Activated CD4-positive, alpha-beta T cell treated with anti-CD3 and anti-CD28 coated beads for 36 hours (primary cell): Measurements from ENCODE around the gene STPG2. TPM values are rescaled to one million over a fixed set of nuclear protein-coding genes. Genes with fewer than 3 reads are reported as not detected.

Experiments
- ATAC-seq: fragments of 200-7000 bp; cut with Tn5 transposase; one replicate; pipeline ENCODE4 v1.10.0; 2021; ENCODE audit warnings: mild to moderate bottlenecking, moderate library complexity
- CTCF ChIA-PET: fragments of 350-600 bp; sonication (Branson Sonifier 250); formaldehyde crosslinking; loops from one replicate; lab custom pipeline; 2021; ENCODE audit warnings: antibody characterized with exemption; lab: Charles Lee
- POLR2A ChIA-PET: fragments of 350-600 bp; sonication (Branson Sonifier 250); formaldehyde crosslinking; loops from one replicate; lab custom pipeline; 2021; ENCODE audit warnings: antibody characterized with exemption, inconsistent platforms; lab: Charles Lee
- DNase-seq: peaks from one replicate; pipeline ENCODE4 v3.0.0-alpha.2; 2020
- H3K27ac Mint-ChIP-seq: one replicate; pipeline ENCODE4 v1.8.0; 2021; ENCODE audit warnings: mixed read lengths
- H3K27me3 Mint-ChIP-seq: one replicate; pipeline ENCODE4 v1.8.0; 2021; ENCODE audit warnings: mixed read lengths
- H3K36me3 Mint-ChIP-seq: one replicate; pipeline ENCODE4 v1.8.0; 2021; ENCODE audit warnings: low read depth, mixed read lengths
- H3K4me1 Mint-ChIP-seq: one replicate; pipeline ENCODE4 v1.8.0; 2021; ENCODE audit warnings: mixed read lengths
- H3K4me3 Mint-ChIP-seq: one replicate; pipeline ENCODE4 v1.8.0; 2021; ENCODE audit warnings: mild to moderate bottlenecking, moderate library complexity, mixed read lengths
- H3K9me3 Mint-ChIP-seq: one replicate; pipeline ENCODE4 v1.8.0; 2021; ENCODE audit warnings: low read depth, mixed read lengths
- intact Hi-C, 2 experiments: fragments of 100-400 bp; cut with DNase I in 1 of 2; cut with micrococcal nuclease in 1 of 2; formaldehyde crosslinking; loops; one replicate each; pipeline versions ENCODE4 v1.14.2 to v1.15.1; 2022 to 2024; cut with DNase I, micrococcal nuclease
- total RNA-seq, 2 experiments: library from RNA; stranded (reverse); gene quantifications; one replicate each; pipeline ENCODE4 v1.2.3, GENCODE V29; 2021

The STPG2 gene
- total RNA-seq, 2 experiments from 2014 or later: 0.14 to 0.25 TPM

DNA sequence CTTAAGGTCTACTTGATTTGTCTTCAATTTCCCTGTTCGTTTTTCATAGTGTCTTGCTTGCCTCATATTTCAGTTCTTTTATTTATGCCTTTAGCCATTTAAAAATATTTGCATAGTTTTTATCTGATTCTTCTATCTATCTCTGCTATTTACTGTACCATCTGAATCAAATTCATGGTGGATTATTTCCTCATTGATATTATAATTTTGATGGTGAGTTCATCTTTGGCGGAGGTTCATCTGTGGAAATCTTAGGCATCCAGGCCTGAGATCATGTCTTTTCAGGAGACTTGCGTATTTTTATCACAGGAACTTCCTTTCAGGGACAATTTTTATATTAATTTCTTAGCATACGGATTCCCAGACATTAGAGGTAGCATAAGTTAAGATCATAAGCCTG, 275.2 kb downstream of the STPG2 start:
- no peak overlapping the region for H3K27ac Mint-ChIP-seq
- CTCF ChIA-PET: no interaction called here
- intact Hi-C loops: no loop called here
- H3K36me3 Mint-ChIP-seq: no peaks in the 10 kb centered on the region
- no peak for ATAC-seq
- H3K4me1 Mint-ChIP-seq: no peaks in the 10 kb centered on the region
- DNase-seq: no peak
- peaks cover 8% of the 10 kb centered on the region for H3K9me3 Mint-ChIP-seq
- H3K27me3 Mint-ChIP-seq: no peaks in the 10 kb centered on the region
- POLR2A ChIA-PET: no interaction called here
- no peak overlapping the region for H3K4me3 Mint-ChIP-seq

DNA sequence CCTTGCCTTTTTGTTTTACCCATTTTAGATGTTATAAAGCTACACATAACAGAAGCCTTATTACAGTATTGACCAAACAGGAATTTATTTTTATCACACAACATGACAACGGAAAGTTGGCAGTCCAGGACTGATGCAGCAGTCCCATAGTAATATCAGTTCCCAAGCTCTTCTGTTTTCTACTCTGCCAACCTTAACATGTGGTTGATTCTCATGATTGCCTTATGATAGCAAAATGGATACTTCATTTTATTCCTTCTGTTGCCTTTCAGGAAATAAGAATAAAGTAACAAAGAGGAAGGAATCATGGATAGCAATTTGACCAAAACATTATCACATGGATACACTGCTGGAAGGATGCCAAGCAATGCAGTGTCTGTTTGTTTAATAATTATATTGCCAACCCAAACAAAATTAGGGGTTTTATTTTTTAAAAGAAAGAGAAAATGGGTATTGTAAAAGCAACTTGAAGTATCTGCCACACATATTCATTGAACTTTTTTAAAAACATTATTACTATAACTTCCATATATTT, 275.7 kb downstream of the STPG2 start:
- Mint-ChIP-seq H3K4me1 (no peaks in the 10 kb centered on the region), H3K9me3 (peaks cover 11% of the 10 kb centered on the region), H3K36me3 (no peaks in the 10 kb centered on the region), H3K27ac (no peak overlapping the region), H3K4me3 (no peak overlapping the region), H3K27me3 (no peaks in the 10 kb centered on the region)
- intact Hi-C loops: no loop called here
- DNase-seq: no peak
- no peak for ATAC-seq
- ChIA-PET CTCF (interaction anchor here (1.3 kb wide), 1 partner anchor 14 kb away, joined by 3 read pairs; no protein-coding TSS in a partner anchor), POLR2A (interaction anchor here (0.6 kb wide), 1 partner anchor 1497 kb away, joined by 3 read pairs; no protein-coding TSS in a partner anchor)

DNA sequence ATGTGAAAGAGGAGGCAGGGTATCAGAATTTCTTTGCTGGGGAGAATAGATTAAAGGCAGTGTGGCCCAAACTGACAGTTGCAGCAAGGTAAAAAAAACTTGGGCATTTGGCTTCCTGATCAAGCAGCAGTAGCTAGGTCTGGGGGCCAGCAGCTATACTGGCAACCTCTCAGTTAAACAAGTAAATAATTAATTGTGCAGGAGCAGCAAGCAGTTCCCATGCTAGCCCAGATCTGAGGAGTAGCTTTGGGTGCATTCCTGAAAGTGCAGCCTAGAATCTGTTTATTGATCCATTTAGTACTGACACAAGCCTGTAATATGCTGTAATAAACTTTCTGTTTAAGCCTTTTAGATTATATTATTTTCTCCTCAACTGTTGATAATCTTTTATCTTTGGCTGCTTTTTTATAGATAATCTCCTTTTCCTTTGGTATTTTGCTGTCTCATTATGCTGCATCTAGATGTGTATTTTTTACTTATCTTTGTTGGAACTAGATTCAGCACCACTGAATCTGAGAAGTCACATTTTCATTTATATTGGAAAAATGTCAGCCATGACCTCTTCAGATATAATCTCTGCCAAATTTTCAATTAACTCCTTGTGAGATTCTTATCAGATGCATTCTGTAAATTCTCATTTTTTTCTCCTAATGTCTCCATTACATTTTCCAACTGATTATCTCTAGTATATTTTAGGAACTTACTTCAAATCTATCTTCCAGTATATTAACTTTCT, 276.3 kb downstream of the STPG2 start:
- POLR2A ChIA-PET: interaction anchor here (0.6 kb wide), 1 partner anchor 1496 kb away, joined by 3 read pairs; no protein-coding TSS in a partner anchor
- CTCF ChIA-PET: interaction anchor here (1.3 kb wide), 1 partner anchor 14 kb away, joined by 3 read pairs; no protein-coding TSS in a partner anchor
- Mint-ChIP-seq H3K4me1 (no peaks in the 10 kb centered on the region), H3K27me3 (no peaks in the 10 kb centered on the region), H3K9me3 (peaks cover 17% of the 10 kb centered on the region), H3K4me3 (no peak overlapping the region), H3K27ac (no peak overlapping the region), H3K36me3 (no peaks in the 10 kb centered on the region)
- ATAC-seq (no peak), DNase-seq (no peak)
- intact Hi-C loops: no loop called here

DNA sequence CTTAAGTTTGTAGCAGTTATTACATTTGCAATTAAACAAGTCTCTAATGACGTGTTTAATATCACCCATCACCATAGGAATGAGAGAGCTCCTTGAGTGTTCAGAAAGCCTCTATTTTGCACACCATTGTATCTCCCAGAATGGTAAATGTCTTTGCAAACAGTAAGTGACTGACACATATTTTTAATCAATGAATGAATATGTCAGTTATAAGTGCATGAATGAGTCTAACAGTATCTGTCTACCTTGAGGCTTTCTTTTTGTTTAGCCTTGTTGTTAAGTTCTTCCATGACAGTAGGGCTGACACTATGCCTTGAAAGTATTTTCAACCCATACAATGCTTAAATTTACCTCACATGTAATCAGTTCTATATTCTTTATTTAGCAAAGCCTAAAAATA, 292.2 kb downstream of the STPG2 start:
- ChIA-PET POLR2A (no interaction called here), CTCF (no interaction called here)
- DNase-seq (no peak), ATAC-seq (no peak)
- H3K27me3 Mint-ChIP-seq: no peaks in the 10 kb centered on the region
- H3K36me3 Mint-ChIP-seq: no peaks in the 10 kb centered on the region
- intact Hi-C loops: no loop called here
- no peak overlapping the region for H3K4me3 Mint-ChIP-seq
- H3K4me1 Mint-ChIP-seq: no peaks in the 10 kb centered on the region
- H3K9me3 Mint-ChIP-seq: peaks cover 13% of the 10 kb centered on the region
- no peak overlapping the region for H3K27ac Mint-ChIP-seq

DNA sequence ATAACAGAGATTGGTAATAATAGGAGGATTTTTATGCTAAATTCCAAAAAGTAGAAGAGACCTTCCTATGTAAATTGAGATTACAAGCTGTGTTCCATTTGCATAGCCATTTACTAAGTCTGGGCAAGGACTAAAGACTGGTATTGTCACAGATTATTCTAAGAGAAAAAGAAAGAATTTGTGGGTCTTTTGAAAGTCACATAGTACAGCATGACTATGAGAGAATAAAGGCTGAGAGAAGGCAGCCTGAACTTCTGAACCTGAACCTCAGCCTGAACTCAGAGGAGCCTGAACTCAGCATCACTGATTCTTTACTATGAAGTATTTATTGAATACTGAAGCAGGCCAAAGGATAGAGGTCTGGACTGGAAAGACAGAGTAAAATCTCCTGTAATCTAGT, 297.5 kb downstream of the STPG2 start:
- Mint-ChIP-seq H3K4me3 (no peak overlapping the region), H3K36me3 (no peaks in the 10 kb centered on the region), H3K4me1 (no peaks in the 10 kb centered on the region), H3K9me3 (peaks cover 10% of the 10 kb centered on the region), H3K27ac (no peak overlapping the region), H3K27me3 (no peaks in the 10 kb centered on the region)
- ATAC-seq (no peak), DNase-seq (no peak)
- POLR2A ChIA-PET: no interaction called here
- intact Hi-C loops: no loop called here
- CTCF ChIA-PET: no interaction called here

DNA sequence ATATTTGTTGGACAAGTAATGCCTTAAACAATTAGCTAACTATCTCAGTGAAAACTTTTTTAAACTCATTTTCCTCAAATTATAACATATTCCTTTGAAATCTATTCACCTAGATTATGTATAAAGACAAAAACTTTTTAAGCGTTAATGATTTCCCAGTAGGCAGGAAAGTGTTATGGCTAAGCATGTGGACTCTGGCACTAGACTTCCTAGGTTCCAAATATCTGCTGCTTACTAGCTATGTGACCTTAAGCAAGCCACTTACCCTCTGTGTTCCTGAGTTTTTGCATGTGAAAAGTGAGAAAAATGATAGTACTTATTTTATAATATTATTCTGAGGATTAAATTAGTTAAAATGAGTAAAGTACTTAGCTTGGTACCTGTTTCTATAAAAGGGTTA, 301.8 kb downstream of the STPG2 start:
- H3K36me3 Mint-ChIP-seq: no peaks in the 10 kb centered on the region

DNA sequence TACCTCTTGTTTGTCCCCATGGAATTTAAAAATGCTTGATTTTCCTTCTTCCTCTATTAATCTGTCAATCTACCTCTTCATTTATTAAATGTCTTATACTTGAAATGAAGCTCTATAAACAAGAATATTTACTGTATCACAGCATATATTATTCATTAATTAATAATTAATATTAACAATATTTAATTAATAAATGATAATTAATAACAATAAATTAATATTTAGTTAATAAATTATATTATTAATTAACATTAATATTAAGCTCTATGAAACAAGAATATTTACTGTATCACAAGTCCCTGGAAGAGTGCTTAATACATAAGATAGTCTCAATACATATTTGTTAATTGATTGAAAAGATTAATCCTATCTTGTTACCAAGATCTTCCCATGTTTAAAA, 306.6 kb downstream of the STPG2 start:
- ChIA-PET POLR2A (no interaction called here), CTCF (no interaction called here)
- DNase-seq (no peak), ATAC-seq (no peak)
- no peaks in the 10 kb centered on the region for H3K4me1 Mint-ChIP-seq
- peaks cover 4% of the 10 kb centered on the region for H3K9me3 Mint-ChIP-seq
- H3K4me3 Mint-ChIP-seq: no peak overlapping the region
- H3K27ac Mint-ChIP-seq: no peak overlapping the region
- H3K36me3 Mint-ChIP-seq: no peaks in the 10 kb centered on the region
- no peaks in the 10 kb centered on the region for H3K27me3 Mint-ChIP-seq
- intact Hi-C loops: no loop called here

More for the DNA sequence above, 301.8 kb downstream of the STPG2 start:
- ChIA-PET POLR2A (no interaction called here), CTCF (interaction anchor here (0.8 kb wide), 1 partner anchor 117 kb away, joined by 3 read pairs; no protein-coding TSS in a partner anchor)
- Mint-ChIP-seq H3K27ac (no peak overlapping the region), H3K9me3 (peaks cover 8% of the 10 kb centered on the region), H3K4me3 (no peak overlapping the region), H3K4me1 (no peaks in the 10 kb centered on the region), H3K27me3 (no peaks in the 10 kb centered on the region)
- ATAC-seq: no peak
- intact Hi-C loops: no loop called here
- no peak for DNase-seq

DNA sequence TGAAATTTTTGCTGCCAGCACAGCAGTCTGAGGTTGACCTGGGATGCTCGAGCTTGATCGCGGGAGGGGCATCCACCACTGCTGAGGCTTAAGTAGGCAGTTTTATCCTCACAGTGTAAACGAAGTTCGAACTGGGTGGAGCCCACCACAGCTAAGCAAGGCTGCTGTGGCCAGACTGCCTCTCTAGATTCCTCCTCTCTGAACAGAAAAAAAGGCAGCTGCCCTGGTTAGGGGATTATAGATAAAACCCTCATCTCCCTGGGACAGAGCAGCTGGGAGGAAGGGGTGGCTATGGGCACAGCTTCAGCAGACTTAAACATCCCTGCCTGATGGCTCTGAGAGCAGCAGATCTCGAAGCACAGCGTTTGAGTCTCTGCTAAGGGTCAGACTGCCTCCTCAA, 314.6 kb downstream of the STPG2 start:
- Mint-ChIP-seq H3K27me3 (no peaks in the 10 kb centered on the region), H3K4me1 (no peaks in the 10 kb centered on the region), H3K27ac (no peak overlapping the region), H3K4me3 (no peak overlapping the region), H3K36me3 (no peaks in the 10 kb centered on the region), H3K9me3 (peaks cover 7% of the 10 kb centered on the region)
- DNase-seq: no peak
- CTCF ChIA-PET: interaction anchor here (1.2 kb wide), 1 partner anchor 19 kb away, joined by 4 read pairs; no protein-coding TSS in a partner anchor
- intact Hi-C loops: no loop called here
- POLR2A ChIA-PET: no interaction called here
- no peak for ATAC-seq

DNA sequence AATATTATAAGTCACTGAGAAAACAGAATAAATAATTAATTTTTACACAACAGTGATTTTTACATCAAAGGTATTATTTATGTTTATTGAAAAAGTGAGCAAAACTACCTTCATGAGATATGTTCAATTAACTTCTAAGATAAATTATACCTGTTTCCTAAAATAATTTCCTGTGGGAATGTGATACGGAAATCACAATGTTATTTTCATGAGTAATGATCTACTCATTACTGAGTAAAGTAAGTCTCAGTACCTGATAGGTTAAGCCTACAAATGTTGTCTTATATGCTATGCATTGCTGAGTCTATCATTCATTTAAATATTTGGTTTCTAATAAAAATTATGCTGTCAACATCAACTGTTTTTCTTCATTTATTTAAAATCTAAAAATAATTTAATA, 324.0 kb downstream of the STPG2 start:
- H3K36me3 Mint-ChIP-seq: no peaks in the 10 kb centered on the region
- H3K27ac Mint-ChIP-seq: no peak overlapping the region
- intact Hi-C loops: no loop called here
- no peaks in the 10 kb centered on the region for H3K27me3 Mint-ChIP-seq
- H3K9me3 Mint-ChIP-seq: no peaks in the 10 kb centered on the region
- no peak overlapping the region for H3K4me3 Mint-ChIP-seq
- CTCF ChIA-PET: no interaction called here
- DNase-seq (no peak), ATAC-seq (no peak)
- POLR2A ChIA-PET: no interaction called here
- H3K4me1 Mint-ChIP-seq: no peaks in the 10 kb centered on the region

DNA sequence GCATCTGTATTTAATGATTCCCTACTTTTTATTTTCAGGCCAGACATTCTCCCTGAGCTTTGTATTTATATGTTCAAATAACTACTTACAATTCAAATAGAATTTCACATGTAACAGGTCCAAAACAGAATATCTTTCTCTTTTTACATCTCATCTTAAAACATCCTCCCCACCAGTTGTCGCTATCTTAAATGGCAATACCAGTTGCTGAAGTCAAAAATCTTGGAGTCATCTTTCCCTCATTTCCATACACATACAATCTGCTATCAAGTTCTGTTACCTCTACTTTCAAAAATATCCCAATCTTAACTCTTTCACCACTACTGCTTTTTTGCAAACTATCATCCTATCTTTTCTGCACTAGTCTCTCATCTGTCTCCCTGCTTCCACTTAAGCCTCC, 330.5 kb downstream of the STPG2 start:
- CTCF ChIA-PET: no interaction called here
- Mint-ChIP-seq H3K27ac (no peak overlapping the region), H3K4me1 (no peaks in the 10 kb centered on the region), H3K4me3 (no peak overlapping the region), H3K36me3 (no peaks in the 10 kb centered on the region), H3K9me3 (no peaks in the 10 kb centered on the region), H3K27me3 (no peaks in the 10 kb centered on the region)
- DNase-seq: no peak
- POLR2A ChIA-PET: no interaction called here
- no peak for ATAC-seq
- intact Hi-C loops: no loop called here

DNA sequence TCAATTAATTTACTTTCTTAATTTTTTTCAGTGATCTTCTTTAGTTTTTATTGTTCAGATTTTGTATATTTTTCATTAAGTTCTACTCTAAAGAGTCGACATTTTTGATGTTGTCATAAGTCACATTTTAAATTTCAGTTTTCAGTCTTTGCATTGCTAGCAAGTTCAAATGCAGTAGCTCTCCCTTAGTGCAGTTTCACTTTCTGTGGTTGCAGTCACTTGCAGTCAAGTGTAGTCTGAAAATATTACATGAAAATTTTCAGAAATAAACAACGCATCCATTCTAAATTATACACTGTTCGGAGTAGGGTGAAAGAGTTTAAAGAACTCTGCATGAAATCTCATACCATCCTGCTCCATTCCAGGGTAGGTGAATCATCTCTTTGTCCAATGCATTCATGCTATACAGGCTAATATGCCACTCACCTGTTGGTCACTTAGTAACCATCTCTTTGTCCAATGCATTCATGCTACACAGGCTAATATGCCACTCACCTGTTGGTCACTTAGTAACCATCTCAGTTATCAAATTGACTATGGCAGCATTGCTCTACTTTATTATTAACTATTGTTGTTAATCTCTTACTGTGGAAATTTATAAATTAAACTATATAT, 356.9 kb downstream of the STPG2 start:
- intact Hi-C loops: no loop called here
- H3K4me3 Mint-ChIP-seq: no peak overlapping the region
- no peak overlapping the region for H3K27ac Mint-ChIP-seq
- POLR2A ChIA-PET: no interaction called here
- ATAC-seq (no peak), DNase-seq (no peak)
- no peaks in the 10 kb centered on the region for H3K36me3 Mint-ChIP-seq
- H3K27me3 Mint-ChIP-seq: no peaks in the 10 kb centered on the region
- CTCF ChIA-PET: no interaction called here
- no peaks in the 10 kb centered on the region for H3K4me1 Mint-ChIP-seq
- peaks cover 8% of the 10 kb centered on the region for H3K9me3 Mint-ChIP-seq

DNA sequence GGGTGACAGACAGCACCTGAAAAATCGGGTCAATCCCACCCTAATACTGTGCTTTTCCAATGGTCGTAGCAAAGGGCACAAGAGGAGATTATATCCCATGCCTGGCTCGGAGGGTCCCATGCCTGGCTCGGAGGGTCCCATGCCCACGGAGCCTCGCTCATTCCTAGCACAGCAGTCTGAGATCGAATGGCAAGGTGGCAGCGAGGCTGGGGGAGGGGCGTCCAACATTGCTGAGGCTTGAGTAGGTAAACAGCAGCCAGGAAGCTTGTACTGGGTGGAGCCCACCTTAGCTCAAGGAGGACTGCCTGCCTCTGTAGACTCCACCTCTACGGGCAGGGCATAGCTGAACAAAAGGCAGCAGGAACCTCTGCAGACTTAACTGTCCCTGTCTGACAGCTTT, 365.1 kb downstream of the STPG2 start:
- Mint-ChIP-seq H3K9me3 (peaks cover 5% of the 10 kb centered on the region), H3K4me1 (no peaks in the 10 kb centered on the region), H3K27me3 (no peaks in the 10 kb centered on the region), H3K4me3 (no peak overlapping the region), H3K27ac (no peak overlapping the region), H3K36me3 (no peaks in the 10 kb centered on the region)
- DNase-seq (no peak), ATAC-seq (no peak)
- CTCF ChIA-PET: no interaction called here
- POLR2A ChIA-PET: no interaction called here
- intact Hi-C loops: no loop called here
